Aorta (tissue), 5 donors: ENCODE results near the gene TMEM184C. TPM values are rescaled to one million over a fixed set of nuclear protein-coding genes. Genes with fewer than 3 reads are reported as not detected.

Experiments used
- ATAC-seq: fragments of 200-7000 bp; cut with Tn5 transposase; one replicate; pipeline ENCODE4 v1.9.1; 2022; ENCODE audit warnings: moderate library complexity; ENCODE audit not compliant: low FRiP score
- DNase-seq, 2 donors: peaks; one replicate each; pipeline ENCODE4 v3.0.0-alpha.2; 2020
- H3K27ac ChIP-seq, 2 donors: one replicate each; pipeline ENCODE4 v1.5.1; 2013; ENCODE audit warnings: low read length in 2 of 2, mild to moderate bottlenecking in 2 of 2, moderate library complexity in 2 of 2, control low read depth in 1 of 2, inconsistent platforms in 1 of 2, low read depth in 1 of 2
- H3K27me3 ChIP-seq, 2 donors: one replicate each; pipeline ENCODE4 v1.6.1; 2013; ENCODE audit warnings: control low read depth in 1 of 2, low read length in 1 of 2, mild to moderate bottlenecking in 1 of 2, moderate library complexity in 1 of 2; ENCODE audit not compliant: insufficient read depth in 2 of 2, control insufficient read depth in 1 of 2
- H3K36me3 ChIP-seq, 2 donors: one replicate each; pipeline ENCODE4 v1.6.1; 2013; ENCODE audit warnings: control low read depth in 1 of 2, low read length in 1 of 2, mild to moderate bottlenecking in 1 of 2; ENCODE audit not compliant: insufficient read depth in 2 of 2, control insufficient read depth in 1 of 2
- H3K4me1 ChIP-seq, 2 donors: one replicate each; pipeline ENCODE4 v1.6.1; 2013; ENCODE audit warnings: low read length in 2 of 2, control low read depth in 1 of 2, mild to moderate bottlenecking in 1 of 2, moderate library complexity in 1 of 2; ENCODE audit not compliant: insufficient read depth in 2 of 2, control insufficient read depth in 1 of 2
- H3K4me3 ChIP-seq, 2 donors: one replicate each; pipeline ENCODE4 v1.5.1; 2013; ENCODE audit warnings: low read length in 2 of 2, control low read depth in 1 of 2, mild to moderate bottlenecking in 1 of 2
- H3K9me3 ChIP-seq: one replicate; pipeline ENCODE4 v1.6.1; 2013; ENCODE audit warnings: mild to moderate bottlenecking, low read length; ENCODE audit not compliant: control insufficient read depth
- WGBS, 2 donors: extraction: QIAGEN DNeasy Blood & Tissue Kit; methylation state at CpG; one replicate each; pipeline ENCODE4 v1.1.7; 2013; 5-methylcytosine and 5-hydroxymethylcytosine counted together
- intact Hi-C, 2 donors: fragments of 100-400 bp; cut with DNase I; formaldehyde crosslinking; loops; one replicate each; pipeline versions ENCODE4 v1.14.2 to v1.15.0; 2022
- polyA plus RNA-seq, 2 donors: library from polyadenylated mRNA; stranded (reverse); fragments of 200-250 nt; gene quantifications; one replicate each; pipeline ENCODE4 v1.2.3, GENCODE V29; 2013
- total RNA-seq, 2 donors: library from RNA; stranded (reverse); fragmentation: NEBNext Ultra II Directional; extraction: Animal tissue kit (Norgen Biotek cat#: 25700); gene quantifications; one replicate each; pipeline ENCODE4 v1.2.1, GENCODE V29; 2021
- donor health status: healthy with polysubstance abuse.
- donor health status: Bipolar disorder and iron deficiency.
- donor health status: DM: no; HTN: no; CAD: no.
- donor health status: DM: no; HTN: no; CAD: no.
- donor health status: DM: yes; HTN: yes; CAD: no.

TMEM184C gene
- total and polyA plus RNA-seq, 4 donors, result 10.6 to 23.5 (median 19.3) TPM

GRCh38 chr4:147707892-147708672, 90.9 kb downstream of the TMEM184C start:
- Histone ChIP-seq H3K4me3 (no peak overlapping the region), H3K27ac (no peak overlapping the region), H3K27me3 (no peaks in the 10 kb centered on the region), H3K4me1 (no peaks in the 10 kb centered on the region), H3K36me3 (no peaks in the 10 kb centered on the region), H3K9me3 (no peaks in the 10 kb centered on the region)
- intact Hi-C loops, result loop anchor here (1.0 to 2.0 kb wide), 2 partner anchors 158 to 159 kb away; no protein-coding TSS in a partner anchor
- WGBS, 2 donors, result 23 to 35% methylated on average over 7 of the region's 7 CpGs
- ATAC-seq, result peak; percentile 79
- DNase-seq, result no peak

GRCh38 chr4:147709999-147710398, 92.8 kb downstream of the TMEM184C start:
- H3K36me3 ChIP-seq, result no peaks in the 10 kb centered on the region
- H3K27me3 ChIP-seq, result no peaks in the 10 kb centered on the region
- no peak overlapping the region for H3K27ac ChIP-seq
- ATAC-seq (no peak), DNase-seq (no peak)
- no peaks in the 10 kb centered on the region for H3K4me1 ChIP-seq
- no peaks in the 10 kb centered on the region for H3K9me3 ChIP-seq
- intact Hi-C loops, result loop anchor here in 1 of 2 donors (2.0 kb wide), 1 partner anchor 157 kb away; no protein-coding TSS in a partner anchor
- H3K4me3 ChIP-seq, result no peak overlapping the region
- WGBS, 2 donors, result 96 to 98% methylated on average over 5 of the region's 5 CpGs

GRCh38 chr4:147714575-147715401, 97.6 kb downstream of the TMEM184C start:
- no peak overlapping the region for H3K27ac ChIP-seq
- H3K36me3 ChIP-seq, result no peaks in the 10 kb centered on the region
- ATAC-seq (peak; percentile 71), DNase-seq (peak; percentile 79 to 81)
- H3K9me3 ChIP-seq, result no peaks in the 10 kb centered on the region
- whole genome bisulfite sequencing, 2 donors, result 82 to 86% methylated on average over 8 of the region's 8 CpGs
- H3K4me1 ChIP-seq, result no peaks in the 10 kb centered on the region
- intact Hi-C loops, result no loop called here
- H3K27me3 ChIP-seq, result no peaks in the 10 kb centered on the region
- H3K4me3 ChIP-seq, result no peak overlapping the region

- Histone ChIP-seq H3K36me3 (no peaks in the 10 kb centered on the region), H3K4me3 (no peak overlapping the region), H3K9me3 (no peaks in the 10 kb centered on the region), H3K4me1 (no peaks in the 10 kb centered on the region), H3K27ac (no peak overlapping the region), H3K27me3 (no peaks in the 10 kb centered on the region)
- DNase-seq, result no peak
- no peak for ATAC-seq
- WGBS, 2 donors, result 89 to 95% methylated on average over 1 of the region's 1 CpG
- intact Hi-C loops, result no loop called here
Measured at GRCh38 chr4:147717878-147718277, 100.7 kb downstream of the TMEM184C start.

Other genes with a start within 250 kb of the TMEM184C start
- gene EDNRA, start 136.3 kb upstream of the TMEM184C start, total RNA-seq, result 10 to 100 TPM; 23.0 to 28.0 TPM
- gene EDNRA, start 136.3 kb upstream of the TMEM184C start, polyA plus RNA-seq, result 1 to 10 TPM; 2.1 to 5.9 TPM
- gene PRMT9, start 66.8 kb downstream of the TMEM184C start, total RNA-seq, result 1 to 10 TPM; 8.5 to 9.9 TPM
- 1 to 10 TPM; 3.4 to 7.9 TPM for gene PRMT9, start 66.8 kb downstream of the TMEM184C start, polyA plus RNA-seq
- 10 to 100 TPM; 57.3 to 94.5 TPM for gene ARHGAP10, start 114.7 kb downstream of the TMEM184C start, total RNA-seq
- 10 to 100 TPM; 47.3 to 69.7 TPM for gene ARHGAP10, start 114.7 kb downstream of the TMEM184C start, polyA plus RNA-seq